WI38 (cell line): ENCODE results near the gene NPSR1.
"Not testable (repeated sequence)": the region's sequence is repeated elsewhere in the genome, so short reads cannot be mapped to it uniquely, and the experiment has no call there.

Experiments used
- H3K4me3 ChIP-seq: 2 replicates; pipeline ENCODE4 v1.5.1; 2011; ENCODE audit warnings: low read depth, mild to moderate bottlenecking, control low read depth, low read length
- TF ChIP-seq, protein P1 (sequence below): IDR thresholded peaks from 2 replicates; pipeline ENCODE4 v1.5.1; 2012; ENCODE audit warnings: low read depth, mild to moderate bottlenecking, control low read depth, low read length

NPSR1 gene

DNA sequence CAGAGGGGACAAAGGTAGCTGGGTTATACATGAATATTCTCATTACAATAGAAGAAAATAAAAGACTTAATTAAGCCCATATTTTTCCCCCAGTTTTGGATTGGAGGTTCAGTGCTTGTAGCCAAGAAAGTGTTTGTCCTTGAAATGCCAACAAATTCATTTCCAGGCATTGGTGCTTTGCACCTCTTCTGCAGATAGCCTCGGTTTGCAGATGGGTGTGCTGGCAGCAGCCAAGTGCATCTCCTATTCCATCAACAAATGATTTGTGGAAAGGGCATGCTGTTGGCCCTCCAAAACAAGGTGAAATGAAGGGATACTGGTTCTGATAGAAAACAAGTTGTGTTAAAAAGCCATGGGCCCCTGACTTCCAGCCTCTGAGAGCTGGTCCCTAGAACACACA lies 192.0 kb downstream of the NPSR1 start:
- TF ChIP-seq, protein P1, sequence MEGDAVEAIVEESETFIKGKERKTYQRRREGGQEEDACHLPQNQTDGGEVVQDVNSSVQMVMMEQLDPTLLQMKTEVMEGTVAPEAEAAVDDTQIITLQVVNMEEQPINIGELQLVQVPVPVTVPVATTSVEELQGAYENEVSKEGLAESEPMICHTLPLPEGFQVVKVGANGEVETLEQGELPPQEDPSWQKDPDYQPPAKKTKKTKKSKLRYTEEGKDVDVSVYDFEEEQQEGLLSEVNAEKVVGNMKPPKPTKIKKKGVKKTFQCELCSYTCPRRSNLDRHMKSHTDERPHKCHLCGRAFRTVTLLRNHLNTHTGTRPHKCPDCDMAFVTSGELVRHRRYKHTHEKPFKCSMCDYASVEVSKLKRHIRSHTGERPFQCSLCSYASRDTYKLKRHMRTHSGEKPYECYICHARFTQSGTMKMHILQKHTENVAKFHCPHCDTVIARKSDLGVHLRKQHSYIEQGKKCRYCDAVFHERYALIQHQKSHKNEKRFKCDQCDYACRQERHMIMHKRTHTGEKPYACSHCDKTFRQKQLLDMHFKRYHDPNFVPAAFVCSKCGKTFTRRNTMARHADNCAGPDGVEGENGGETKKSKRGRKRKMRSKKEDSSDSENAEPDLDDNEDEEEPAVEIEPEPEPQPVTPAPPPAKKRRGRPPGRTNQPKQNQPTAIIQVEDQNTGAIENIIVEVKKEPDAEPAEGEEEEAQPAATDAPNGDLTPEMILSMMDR: no peak
- no peak overlapping the region for H3K4me3 ChIP-seq

DNA sequence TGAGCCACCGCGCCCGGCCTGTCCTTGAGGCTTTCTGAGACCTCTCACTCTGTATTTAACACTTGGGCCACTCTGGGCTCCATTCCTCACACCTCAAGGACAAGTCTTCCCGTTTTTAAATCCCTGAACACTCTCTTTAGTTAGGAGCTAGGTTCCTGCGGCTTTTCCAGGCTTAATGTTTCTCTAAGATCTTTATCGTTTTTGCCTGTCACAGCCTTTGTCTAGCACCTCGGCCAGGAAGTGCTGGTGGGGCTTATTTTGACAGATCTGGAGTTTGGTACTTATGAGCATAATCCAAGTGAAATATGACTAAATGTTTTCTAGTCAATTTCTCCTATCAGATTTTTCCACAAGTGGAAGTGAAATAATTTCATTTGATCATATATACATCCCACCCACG lies 192.7 kb downstream of the NPSR1 start:
- TF ChIP-seq, protein P1: no peak
- H3K4me3 ChIP-seq: no peak overlapping the region

DNA sequence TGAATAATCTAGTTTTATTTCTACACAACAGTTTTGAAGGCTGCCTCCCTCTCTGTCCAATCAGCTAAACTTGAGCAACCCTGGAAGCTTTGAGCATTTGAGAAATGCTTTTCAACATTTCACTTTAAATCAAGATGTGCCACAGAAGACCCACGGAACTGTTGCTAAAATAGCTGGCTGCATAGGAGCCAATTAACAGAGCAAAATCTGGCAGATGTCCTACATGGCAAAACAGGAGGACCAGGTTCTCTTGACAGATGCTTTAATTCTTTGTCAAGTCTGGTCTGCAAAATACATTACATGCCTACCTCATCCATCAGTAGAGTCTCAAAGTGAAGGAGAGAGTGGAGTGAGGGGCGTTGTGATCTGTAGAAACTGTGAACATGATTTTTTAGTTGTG lies 193.4 kb downstream of the NPSR1 start:
- TF ChIP-seq, protein P1: no peak
- H3K4me3 ChIP-seq: no peak overlapping the region

DNA sequence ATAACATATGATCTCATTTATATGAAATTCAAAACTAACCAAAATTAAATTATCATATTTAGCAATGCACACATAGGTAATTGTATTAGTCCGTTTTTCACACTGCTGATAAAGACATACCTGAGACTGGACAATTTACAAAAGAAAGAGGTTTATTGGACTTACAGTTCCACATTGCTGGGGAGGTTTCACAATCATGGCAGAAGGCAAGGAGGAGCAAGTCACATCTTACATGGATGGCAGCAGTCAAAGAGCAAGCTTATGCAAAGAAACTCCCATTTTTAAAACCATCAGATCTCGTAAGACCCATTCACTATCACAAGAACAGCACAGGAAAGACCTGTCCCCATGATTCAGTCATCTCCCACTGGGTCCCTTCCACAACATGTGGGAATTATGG lies 200.4 kb downstream of the NPSR1 start:
- not testable (repeated sequence) for H3K4me3 ChIP-seq

DNA sequence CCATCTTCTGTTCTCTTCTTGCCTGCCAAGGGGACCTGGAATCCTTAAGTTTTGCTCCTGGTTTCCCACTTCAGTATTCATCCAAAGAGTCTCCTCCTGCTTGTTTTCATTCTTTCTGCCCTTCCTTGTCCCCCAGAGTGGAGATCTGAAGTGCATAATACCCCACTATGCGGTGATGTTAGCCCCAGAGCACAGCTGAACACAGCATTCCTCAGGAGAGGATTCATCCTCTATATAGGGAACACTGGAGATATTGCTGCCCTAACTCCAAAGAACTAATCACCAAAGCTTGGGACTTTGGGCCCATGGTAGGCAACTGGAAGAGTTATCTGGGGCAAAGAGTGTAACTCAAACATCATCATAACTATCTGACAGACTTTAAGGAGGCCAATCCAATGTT lies 201.3 kb downstream of the NPSR1 start:
- not testable (repeated sequence) for H3K4me3 ChIP-seq

DNA sequence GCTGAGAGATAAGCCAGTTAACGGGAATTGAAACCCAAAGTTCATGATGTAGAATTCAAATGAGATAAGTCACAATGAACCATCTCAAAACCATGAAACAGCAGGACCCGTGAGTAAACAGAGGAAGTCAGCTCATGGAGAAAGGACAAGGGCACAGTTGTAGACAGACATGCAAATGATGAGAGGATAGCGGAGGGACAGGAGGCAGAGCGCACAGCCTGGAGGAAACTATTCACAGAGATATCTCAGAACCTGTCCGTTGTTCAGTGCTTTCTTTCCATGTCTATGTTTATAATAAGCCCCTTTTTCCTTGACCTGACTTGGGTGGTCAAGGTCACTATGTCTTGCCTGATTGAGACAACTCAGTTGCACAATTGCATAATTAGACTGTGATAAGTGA lies 208.2 kb downstream of the NPSR1 start:
- not testable (repeated sequence) for H3K4me3 ChIP-seq

DNA sequence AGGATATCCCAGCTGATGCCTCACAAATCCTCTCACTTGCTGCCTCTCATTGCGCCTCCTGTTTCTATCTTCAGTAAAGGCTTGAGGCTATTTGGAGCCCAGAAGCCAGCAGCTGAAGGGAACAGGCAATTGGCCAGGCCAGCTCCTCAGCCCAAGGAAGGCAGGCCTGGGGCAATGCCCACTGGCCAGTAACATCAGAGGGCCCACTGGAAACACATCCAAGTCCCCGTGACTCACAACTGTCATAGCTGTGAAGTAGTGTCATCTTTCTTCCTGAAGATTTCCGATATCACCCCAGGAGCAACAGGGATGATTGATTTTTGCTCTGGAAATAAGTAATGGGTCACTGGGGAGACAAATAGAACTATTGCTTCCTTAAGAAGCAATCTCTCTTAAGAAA lies 209.3 kb downstream of the NPSR1 start:
- H3K4me3 ChIP-seq: not testable (repeated sequence)

DNA sequence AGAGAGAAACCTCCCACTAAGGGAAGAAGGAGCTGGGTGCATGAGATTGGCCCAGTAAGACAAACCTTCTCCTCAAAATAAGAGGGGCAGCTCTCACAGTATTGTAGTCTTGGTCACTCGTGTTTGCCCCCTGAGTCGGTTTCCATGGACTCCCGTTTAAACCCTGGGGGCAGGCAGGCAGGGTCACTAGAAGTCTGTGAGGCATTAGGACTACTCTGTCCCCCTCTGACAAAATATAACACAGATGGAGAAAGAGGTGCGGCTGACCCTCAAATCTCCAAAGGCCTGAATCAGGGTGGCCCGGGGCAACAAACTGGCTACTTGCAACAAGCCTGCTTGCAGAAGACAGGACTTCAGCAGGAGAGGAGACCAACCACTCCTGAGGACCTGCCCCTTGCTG lies 210.6 kb downstream of the NPSR1 start:
- not testable (repeated sequence) for H3K4me3 ChIP-seq

DNA sequence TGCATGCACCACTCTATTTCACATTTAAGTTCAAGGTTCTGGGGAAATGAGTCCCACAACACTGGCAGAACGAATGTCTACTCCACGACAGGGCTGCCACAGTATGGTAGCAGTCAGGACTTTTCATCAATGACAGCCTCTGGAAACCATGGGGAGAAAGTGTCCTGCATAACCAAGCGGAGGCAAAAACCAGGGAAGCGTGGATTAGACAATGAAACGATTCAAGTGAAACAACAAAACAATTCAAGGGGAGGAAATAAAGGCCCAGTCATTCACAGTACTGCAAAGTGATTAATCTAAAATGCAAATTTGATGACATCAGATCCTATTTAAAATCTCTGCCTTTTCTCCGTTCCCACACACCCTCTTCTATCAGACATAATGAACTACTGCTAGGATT lies 211.0 kb downstream of the NPSR1 start:
- TF ChIP-seq, protein P1: no peak
- H3K4me3 ChIP-seq: no peak overlapping the region

DNA sequence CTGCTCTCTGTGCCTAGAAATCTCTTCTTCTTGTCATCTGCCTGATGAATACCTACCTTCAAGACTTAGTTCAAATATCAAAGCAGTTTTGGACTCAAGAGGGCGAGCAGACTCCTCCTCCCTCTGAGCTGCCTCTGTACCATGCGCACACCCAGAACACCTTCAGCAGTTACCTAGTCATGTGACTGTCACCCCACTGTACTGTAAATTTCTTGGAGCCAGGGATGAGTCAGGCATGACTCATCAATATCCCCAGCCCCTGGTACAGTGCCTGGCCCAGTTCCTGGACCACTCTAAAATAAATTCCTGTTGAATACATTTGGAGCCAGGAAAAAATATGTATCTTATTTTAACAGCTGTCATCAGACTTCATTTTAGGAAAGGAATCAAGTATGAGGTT lies 212.0 kb downstream of the NPSR1 start:
- H3K4me3 ChIP-seq: not testable (repeated sequence)

DNA sequence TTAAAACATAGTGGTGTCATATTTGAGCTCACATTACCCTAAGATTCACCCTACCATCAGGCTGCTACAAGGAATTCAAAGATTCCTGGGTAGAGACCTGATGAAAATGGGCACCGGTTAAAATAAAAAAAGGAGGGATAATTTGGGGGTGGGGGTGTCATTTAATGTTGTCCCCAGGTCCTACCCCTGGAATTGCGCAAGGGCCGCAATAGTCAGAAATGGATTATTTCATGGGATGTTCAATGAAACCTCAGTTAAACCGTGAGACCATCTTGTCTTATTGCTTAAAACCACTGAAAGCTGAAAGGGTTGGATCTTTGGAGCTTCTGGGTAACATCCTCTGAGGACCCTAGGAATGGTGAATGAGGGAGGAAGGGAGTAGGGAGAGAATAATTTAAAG lies 216.3 kb downstream of the NPSR1 start:
- not testable (repeated sequence) for H3K4me3 ChIP-seq

DNA sequence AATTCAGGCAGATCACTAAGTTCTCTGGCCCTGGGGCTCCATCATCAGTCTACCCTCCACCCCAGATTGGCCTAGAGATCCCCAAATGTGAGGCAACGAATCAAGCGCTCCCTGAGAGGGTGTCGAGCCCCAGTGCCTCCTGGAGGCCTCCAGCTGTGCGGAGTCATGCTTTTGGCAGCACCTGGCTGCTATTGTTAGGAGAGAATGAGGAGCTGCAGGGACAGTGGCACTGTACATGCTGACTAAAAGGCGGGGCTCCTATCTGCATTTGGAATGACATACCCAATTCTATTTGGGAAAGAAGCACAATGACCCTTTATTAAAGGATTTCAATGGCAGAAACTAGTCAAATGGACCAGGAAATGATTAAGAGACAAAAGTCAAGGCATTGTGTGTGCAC lies 217.5 kb downstream of the NPSR1 start:
- no peak overlapping the region for H3K4me3 ChIP-seq

DNA sequence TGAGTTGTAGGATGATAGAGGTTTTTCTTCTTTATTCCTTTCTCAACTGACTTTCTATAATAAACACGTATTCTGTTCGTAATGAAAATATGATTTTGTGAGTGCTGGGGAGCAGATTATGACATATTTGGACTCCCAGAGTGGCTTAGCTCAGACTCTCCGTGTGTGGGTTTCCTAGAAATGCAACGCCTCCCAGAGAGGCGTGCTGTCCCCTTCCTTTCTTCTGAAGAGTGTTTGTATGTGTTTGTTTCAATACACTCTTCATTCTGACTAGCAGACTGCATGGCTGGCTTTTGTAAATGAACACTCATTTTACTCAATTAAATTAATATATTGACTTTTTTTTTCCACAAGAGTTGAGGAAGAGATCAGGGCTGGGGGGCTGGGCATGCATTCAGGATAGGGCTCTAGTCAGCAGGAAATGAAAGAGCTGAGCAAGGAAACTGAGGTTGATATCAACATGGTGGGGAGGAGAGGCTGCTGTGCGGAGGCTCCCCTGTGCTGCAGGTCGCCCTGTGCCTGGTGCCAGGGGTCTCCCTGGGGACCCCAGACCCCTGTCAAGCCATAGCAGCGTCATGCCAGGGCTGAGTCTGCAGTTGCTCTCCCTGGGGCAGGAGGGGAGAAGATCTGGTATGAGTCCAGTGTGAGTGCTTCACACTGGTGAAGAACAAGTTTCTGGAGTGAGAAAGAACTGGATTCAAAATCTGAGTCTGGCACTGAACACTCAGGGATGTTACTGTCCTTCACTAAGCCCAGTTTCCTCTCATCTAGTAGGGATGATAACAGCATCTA lies 221.1 kb downstream of the NPSR1 start:
- H3K4me3 ChIP-seq: not testable (repeated sequence)

More for the DNA sequence above, 217.5 kb downstream of the NPSR1 start:
- TF ChIP-seq, protein P1: no peak
